GM19372 (cell line): ENCODE measurements around the gene NSG1.
"Not testable (repeated sequence)": the region's sequence is repeated elsewhere in the genome, so short reads cannot be mapped to it uniquely, and the experiment has no call there.

ENCODE experiments used
- ATAC-seq: cut with Tn5 transposase; IDR thresholded peaks from one replicate; pipeline ENCODE4 v1.9.1; 2021; ENCODE audit warnings: mild to moderate bottlenecking, low read depth, moderate library complexity; ENCODE audit not compliant: unreplicated experiment

Gene NSG1

GRCh38 chr4:4461850-4462249, 74.9 kb downstream of the NSG1 start:
- no peak for ATAC-seq

GRCh38 chr4:4462970-4463369, 76.1 kb downstream of the NSG1 start:
- ATAC-seq: no peak

- ATAC-seq: not testable (repeated sequence)
Observed at GRCh38 chr4:4465238-4465637, 78.3 kb downstream of the NSG1 start.
